Ovary (tissue), 9 donors: ENCODE data around the gene BIVM. TPM values are rescaled to one million over a fixed set of nuclear protein-coding genes. Genes with fewer than 3 reads are reported as not detected.

Experiments used
- DNase-seq, 5 donors: peaks; one replicate each; pipeline ENCODE4 v3.0.0-alpha.2; 2019 to 2020
- H3K27ac ChIP-seq, 2 donors: fragments of 200-600 bp; one replicate each; pipeline versions ENCODE4 v1.5.1 to v1.8.0; 2019 to 2022
- H3K27me3 ChIP-seq: fragments of 200-600 bp; one replicate; pipeline ENCODE4 v1.8.0; 2022
- H3K36me3 ChIP-seq: fragments of 200-600 bp; sonication (generic); one replicate; pipeline ENCODE4 v1.5.1; 2019
- H3K4me1 ChIP-seq: one replicate; pipeline ENCODE4 v1.8.1; 2013; ENCODE audit warnings: mild to moderate bottlenecking, moderate library complexity; ENCODE audit not compliant: insufficient read depth
- H3K4me3 ChIP-seq: fragments of 200-600 bp; sonication (generic); one replicate; pipeline ENCODE4 v1.5.1; 2017
- H3K9me3 ChIP-seq, 2 donors: fragments of 200-600 bp in 1 of 2; sonication (generic) in 1 of 2; one replicate each; pipeline versions ENCODE4 v1.5.1 to v1.8.1; 2013 to 2019; ENCODE audit warnings: mild to moderate bottlenecking in 1 of 2, moderate library complexity in 1 of 2
- EP300 ChIP-seq: sonication (generic); formaldehyde crosslinking; IDR thresholded peaks from one replicate; pipeline ENCODE4 v1.6.1; 2017; ENCODE audit warnings: antibody characterized with exemption
- POLR2A ChIP-seq: fragments of 450-650 bp; IDR thresholded peaks from one replicate; pipeline ENCODE4 v1.6.1; 2017; ENCODE audit warnings: antibody characterized with exemption, mild to moderate bottlenecking, moderate library complexity
- WGBS, 3 donors: extraction: QIAGEN DNeasy Blood & Tissue Kit in 1 of 3; methylation state at CpG; one replicate each; pipeline versions ENCODE4 v1.1.5 to v1.1.7; 2013 to 2017; 5-methylcytosine and 5-hydroxymethylcytosine counted together
- intact Hi-C, 4 donors: fragments of 100-400 bp; cut with DNase I; formaldehyde crosslinking; loops; one replicate each; pipeline versions ENCODE4 v1.11.0 to v1.15.1; 2022 to 2023
- polyA plus RNA-seq, 2 donors: library from polyadenylated mRNA; stranded (reverse); fragments of 200-250 nt in 1 of 2; fragments of 350-450 nt in 1 of 2; fragmentation: Illumina TruSeq in 1 of 2; extraction: RNeasy Lipid Tissue Mini Kit (QIAGEN cat#74804) in 1 of 2; gene quantifications; one replicate each; pipeline ENCODE4 v1.2.3, GENCODE V29; 2013 to 2014
- total RNA-seq, 7 donors: library from RNA; depleted of rRNA in 2 of 7; stranded (reverse); fragments of >200 nt in 2 of 7; fragmentation: NEBNext Ultra II Directional in 3 of 7; extraction: Animal tissue kit (Norgen Biotek cat#: 25700) in 3 of 7; gene quantifications; one replicate each; pipeline versions ENCODE4 v1.1.0 to v1.2.4, GENCODE V29; 2016 to 2023
- TF ChIP-seq, protein P1 (sequence below), 3 donors: fragments of 450-650 bp in 2 of 3; fragments of 200-600 bp in 1 of 3; IDR thresholded peaks; one replicate each; pipeline versions ENCODE4 v1.5.1 to v1.8.0; 2016 to 2022; ENCODE audit warnings: antibody characterized with exemption in 3 of 3, mild to moderate bottlenecking in 1 of 3
- donor health status: DM: no; HTN: no; CAD: no; lungs with moderate emphysema.
- donor health status: DM: no; HTN: no; CAD: no.
- donor health status: Bipolar disorder and iron deficiency.
- donor health status: DM: yes; HTN: yes; CAD: no.
- donor health status: DM: no; HTN: no; CAD: no.
- donor health status: DM: yes; HTN: yes; CAD: no.

BIVM gene
- total and polyA plus RNA-seq, 9 donors: 10.4 to 25.0 (median 21.3) TPM

DNA sequence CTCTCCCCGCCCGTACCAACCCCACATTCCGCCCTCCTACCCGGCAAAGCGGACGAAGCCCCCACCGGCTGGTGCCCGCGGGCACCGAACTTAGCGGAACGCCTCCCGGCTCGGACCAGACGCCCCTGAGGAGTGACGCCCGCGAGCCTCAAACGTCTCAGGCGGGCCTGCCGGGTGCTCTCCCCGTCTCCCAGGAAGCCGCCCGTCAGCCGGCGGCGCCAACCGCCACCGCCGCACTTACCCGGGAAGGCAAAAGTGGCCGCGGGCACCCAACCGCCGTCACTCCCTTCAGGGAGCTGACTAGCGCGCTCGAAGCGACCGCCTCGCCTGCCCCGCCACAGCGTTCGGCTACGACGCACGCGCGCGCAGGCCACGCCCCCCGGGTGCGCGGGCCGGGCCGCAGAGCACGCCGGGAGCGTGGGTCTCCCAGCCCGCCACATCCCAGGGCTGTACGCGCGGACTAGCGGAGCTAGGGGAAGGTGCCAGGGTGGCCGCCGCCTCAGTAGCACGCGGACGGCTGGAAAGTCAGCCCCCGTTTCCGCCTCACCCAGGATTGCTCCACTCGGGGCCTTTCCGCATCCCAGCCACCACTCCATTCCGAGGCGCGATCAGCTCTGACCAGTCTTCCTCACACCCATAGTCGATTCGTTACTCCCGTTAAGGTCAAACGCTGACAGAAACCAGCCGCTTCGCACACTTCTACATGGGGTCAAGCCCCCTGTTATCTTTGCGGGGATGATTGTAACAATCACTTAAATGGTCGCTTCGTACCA lies 25.3 kb upstream of the BIVM start, which contains the start of gene TEX30:
Gene TEX30, minus strand, starts transcription at position 346 of the 773 bp plus-strand sequence. CDS start 3,760 bp downstream, outside the sequence.
- 0 to 2% (median 1%) methylated on average over 52 to 85 of the region's 85 CpGs for WGBS, 3 donors
- Histone ChIP-seq H3K4me3 (peak within 1 kb of the TSS; percentile 64), H3K36me3 (no peaks in the 10 kb centered on the region), H3K27ac (peak within 1 kb of the TSS; percentile 64 to 79), H3K4me1 (peaks cover 7% of the 10 kb centered on the region), H3K27me3 (no peaks in the 10 kb centered on the region), H3K9me3 (no peaks in the 10 kb centered on the region)
- intact Hi-C loops: no loop called here
- TF ChIP-seq, protein P1, sequence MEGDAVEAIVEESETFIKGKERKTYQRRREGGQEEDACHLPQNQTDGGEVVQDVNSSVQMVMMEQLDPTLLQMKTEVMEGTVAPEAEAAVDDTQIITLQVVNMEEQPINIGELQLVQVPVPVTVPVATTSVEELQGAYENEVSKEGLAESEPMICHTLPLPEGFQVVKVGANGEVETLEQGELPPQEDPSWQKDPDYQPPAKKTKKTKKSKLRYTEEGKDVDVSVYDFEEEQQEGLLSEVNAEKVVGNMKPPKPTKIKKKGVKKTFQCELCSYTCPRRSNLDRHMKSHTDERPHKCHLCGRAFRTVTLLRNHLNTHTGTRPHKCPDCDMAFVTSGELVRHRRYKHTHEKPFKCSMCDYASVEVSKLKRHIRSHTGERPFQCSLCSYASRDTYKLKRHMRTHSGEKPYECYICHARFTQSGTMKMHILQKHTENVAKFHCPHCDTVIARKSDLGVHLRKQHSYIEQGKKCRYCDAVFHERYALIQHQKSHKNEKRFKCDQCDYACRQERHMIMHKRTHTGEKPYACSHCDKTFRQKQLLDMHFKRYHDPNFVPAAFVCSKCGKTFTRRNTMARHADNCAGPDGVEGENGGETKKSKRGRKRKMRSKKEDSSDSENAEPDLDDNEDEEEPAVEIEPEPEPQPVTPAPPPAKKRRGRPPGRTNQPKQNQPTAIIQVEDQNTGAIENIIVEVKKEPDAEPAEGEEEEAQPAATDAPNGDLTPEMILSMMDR (IDR thresholded peaks at IDR 0.05): peak in 1 of 3 donors; percentile 14
- no peak for TF ChIP-seq EP300
- peak; percentile 81 to 90 (median 86) for DNase-seq

DNA sequence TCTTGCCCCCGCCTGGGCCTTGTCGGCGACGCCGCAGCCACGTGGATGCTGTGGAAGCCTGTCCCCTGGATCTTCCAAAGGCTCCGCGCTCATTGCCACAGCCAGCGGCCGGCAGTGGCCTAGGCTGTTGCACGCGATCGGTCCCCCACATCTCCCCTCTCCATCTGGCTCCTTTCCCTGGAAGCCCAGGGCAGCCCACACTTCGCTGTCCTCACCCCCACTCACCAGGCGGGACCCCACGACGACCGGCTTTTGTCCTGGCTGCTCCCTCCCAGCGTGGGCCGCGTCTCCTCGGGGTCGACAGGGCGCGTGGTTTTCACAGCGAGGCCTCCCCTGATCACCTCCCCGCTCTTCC lies 24.7 kb upstream of the BIVM start:
- peak in 1 of 5 donors; percentile 49 for DNase-seq
- Histone ChIP-seq H3K9me3 (no peaks in the 10 kb centered on the region), H3K27ac (peak overlapping the region; percentile 64 to 79), H3K27me3 (no peaks in the 10 kb centered on the region), H3K36me3 (no peaks in the 10 kb centered on the region), H3K4me3 (peak overlapping the region; percentile 64), H3K4me1 (peaks cover 7% of the 10 kb centered on the region)
- WGBS, 3 donors: 69 to 78% (median 75%) methylated on average over 27 of the region's 27 CpGs
- intact Hi-C loops: no loop called here
- TF ChIP-seq POLR2A: no peak
- TF ChIP-seq, protein P1 (IDR thresholded peaks at IDR 0.05): no peak
- no peak for TF ChIP-seq EP300

DNA sequence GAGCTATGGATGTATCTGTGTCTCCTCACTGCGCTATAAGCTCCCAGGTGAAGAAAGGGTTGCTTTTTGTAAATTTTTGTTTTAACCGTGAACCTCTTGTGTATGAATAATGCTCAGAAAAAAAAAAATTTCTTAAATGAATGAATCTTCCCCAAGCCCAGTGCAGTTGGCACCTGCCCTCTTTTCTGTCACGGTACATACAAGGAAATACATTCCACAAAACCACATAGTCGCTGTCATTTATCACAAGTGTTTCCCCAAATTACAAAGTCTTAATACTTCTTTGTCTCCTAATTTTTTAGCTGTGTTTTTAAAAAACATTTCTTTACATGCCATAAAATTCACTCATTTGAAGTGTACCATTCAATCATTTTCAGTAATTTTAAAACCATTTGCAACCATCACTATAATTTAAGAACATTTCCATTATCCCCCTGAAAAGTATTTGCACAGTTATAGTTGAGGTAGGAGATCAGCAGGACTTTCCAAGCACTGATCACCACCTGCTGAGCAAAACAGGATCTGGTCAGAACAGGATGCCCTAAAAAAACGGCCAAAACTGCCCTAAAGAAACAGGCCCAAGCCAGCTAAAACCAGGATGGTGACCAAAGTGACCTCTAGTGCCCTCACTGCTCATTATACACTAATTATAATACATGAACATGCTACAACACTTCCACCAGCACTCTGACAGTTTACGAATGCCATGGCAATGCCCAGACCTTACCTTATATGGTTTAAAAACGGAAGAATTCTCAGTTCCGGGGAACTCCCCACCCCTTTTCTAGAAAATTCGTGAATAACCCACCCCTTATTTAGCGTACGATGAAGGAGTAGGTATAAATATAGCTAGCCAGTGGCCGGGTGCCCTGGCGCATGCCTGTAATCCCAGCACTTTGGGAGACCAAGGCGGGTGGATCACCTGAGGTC lies 24.1 kb upstream of the BIVM start:
- Histone ChIP-seq H3K4me3 (no peak overlapping the region), H3K27me3 (no peaks in the 10 kb centered on the region), H3K27ac (no peak overlapping the region), H3K36me3 (no peaks in the 10 kb centered on the region), H3K4me1 (peaks cover 7% of the 10 kb centered on the region), H3K9me3 (no peaks in the 10 kb centered on the region)
- 91 to 94% (median 93%) methylated on average over 14 of the region's 14 CpGs for WGBS, 3 donors
- no peak for DNase-seq
- TF ChIP-seq, protein P1 (IDR thresholded peaks at IDR 0.05): no peak
- TF ChIP-seq EP300 (no peak), POLR2A (no peak)
- intact Hi-C loops: no loop called here

DNA sequence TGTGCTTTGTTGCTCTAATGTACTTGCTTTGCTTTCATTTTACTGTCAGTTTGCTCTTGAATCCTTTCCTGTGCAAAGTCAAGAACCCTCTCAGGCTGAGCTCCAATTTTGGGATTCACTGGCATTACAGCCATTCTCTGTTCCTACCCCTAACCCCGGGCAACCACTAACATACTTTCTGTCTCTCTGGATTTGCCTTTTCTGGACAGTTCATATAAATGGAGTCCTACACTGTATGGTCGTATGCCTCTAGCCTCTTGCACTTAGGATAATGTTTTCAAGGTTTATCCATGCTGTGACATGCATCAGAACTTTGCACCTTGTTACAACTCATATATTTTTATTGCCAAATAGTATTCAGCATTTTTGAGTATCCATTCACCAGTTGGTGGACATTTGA lies 22.6 kb upstream of the BIVM start:
- WGBS, 3 donors: 85 to 94% (median 89%) methylated on average over 2 of the region's 2 CpGs
- Histone ChIP-seq H3K4me3 (no peak overlapping the region), H3K36me3 (no peaks in the 10 kb centered on the region), H3K4me1 (peaks cover 7% of the 10 kb centered on the region), H3K9me3 (no peaks in the 10 kb centered on the region), H3K27ac (no peak overlapping the region), H3K27me3 (no peaks in the 10 kb centered on the region)
- intact Hi-C loops: no loop called here
- no peak for DNase-seq
- TF ChIP-seq EP300 (no peak), POLR2A (no peak)
- TF ChIP-seq, protein P1 (IDR thresholded peaks at IDR 0.05): no peak
